Measurements from ENCODE around the gene COL20A1.

Gene COL20A1

GRCh38 chr20:63310265-63310991 is 17.4 kb downstream of the COL20A1 start:
- no peak for DNase-seq

- DNase-seq: no peak
Observed at GRCh38 chr20:63311186-63311832, 18.3 kb downstream of the COL20A1 start.

DNA sequence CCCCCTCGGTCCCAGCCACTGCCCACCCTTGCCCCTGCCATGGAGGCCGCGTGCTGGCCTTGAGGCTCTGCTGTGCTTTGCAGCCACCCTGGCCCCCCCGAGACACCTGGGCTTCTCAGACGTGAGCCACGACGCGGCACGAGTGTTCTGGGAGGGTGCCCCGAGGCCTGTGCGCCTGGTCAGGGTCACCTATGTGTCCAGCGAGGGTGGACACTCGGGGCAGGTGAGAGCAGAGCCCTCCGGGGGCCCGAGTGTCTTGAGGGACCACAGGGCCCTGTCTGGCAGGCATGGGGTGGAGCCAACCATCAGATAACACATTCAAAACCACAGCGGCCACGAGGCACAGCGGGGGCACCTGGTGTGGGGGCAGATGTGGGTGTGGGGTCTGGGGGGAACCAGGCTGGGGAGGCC is 18.9 kb downstream of the COL20A1 start:
- DNase-seq: no peak

- DNase-seq: no peak
Observed at GRCh38 chr20:63312273-63312672, 19.3 kb downstream of the COL20A1 start.

DNA sequence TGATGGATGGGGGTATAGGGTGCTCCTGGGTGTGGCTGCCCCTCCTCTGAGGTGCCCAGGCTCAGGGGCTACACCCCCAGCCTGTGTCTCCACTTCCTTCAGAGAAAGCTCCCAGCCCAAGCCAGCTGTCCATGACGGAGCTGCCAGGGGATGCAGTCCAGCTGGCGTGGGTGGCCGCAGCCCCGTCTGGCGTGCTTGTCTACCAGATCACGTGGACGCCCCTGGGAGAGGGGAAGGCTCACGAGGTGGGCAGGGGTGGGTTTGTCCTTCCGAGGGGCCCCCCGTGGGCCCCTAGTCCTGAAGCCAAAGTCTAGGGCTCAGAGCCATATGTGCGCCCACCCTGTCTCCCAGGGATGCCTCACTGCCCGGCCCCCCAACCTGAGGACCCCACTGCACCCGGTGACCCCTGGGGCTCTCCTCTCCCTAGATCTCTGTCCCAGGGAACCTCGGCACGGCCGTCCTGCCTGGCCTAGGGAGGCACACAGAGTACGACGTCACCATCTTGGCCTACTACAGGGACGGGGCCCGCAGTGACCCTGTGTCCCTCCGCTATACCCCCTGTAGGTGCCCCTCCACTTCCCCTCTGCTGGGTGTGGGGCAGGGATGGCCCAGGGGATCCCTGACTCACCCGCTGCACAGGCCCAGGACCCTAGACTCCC is 19.8 kb downstream of the COL20A1 start:
- no peak for DNase-seq

- DNase-seq: no peak
Observed at GRCh38 chr20:63313349-63314014, 20.5 kb downstream of the COL20A1 start.

GRCh38 chr20:63314015-63314471 is 21.1 kb downstream of the COL20A1 start:
- no peak for DNase-seq

DNA sequence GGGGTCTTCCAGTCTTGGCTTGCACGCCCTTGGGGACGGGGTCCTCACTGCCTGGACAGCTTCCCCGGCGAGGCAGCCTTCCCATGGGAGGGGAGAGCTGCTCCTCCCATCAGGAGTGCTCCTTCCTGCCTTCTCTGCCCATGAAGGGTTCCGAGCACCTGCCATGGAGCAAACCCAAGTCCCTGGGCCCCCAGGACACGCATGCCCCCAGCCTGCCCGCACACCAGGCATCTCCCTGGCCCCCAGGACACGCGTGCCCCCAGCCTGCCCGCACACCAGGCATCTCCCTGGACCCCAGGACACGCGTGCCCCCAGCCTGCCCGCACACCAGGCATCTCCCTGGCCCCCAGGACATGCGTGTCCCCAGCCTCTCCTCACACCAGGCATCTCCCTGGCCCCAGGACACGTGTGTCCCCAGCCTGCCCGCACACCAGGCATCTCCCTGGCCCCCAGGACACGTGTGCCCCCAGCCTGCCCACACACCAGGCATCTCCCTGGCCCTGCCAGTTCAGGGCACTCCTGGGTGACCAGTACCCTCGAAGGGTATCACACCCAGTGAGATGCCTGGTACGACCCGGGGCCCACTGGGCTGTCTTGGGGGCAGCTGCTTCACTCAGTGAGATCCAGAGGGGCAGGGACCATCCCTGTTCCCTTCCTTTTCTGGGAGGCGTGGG is 21.7 kb downstream of the COL20A1 start:
- no peak for DNase-seq

DNA sequence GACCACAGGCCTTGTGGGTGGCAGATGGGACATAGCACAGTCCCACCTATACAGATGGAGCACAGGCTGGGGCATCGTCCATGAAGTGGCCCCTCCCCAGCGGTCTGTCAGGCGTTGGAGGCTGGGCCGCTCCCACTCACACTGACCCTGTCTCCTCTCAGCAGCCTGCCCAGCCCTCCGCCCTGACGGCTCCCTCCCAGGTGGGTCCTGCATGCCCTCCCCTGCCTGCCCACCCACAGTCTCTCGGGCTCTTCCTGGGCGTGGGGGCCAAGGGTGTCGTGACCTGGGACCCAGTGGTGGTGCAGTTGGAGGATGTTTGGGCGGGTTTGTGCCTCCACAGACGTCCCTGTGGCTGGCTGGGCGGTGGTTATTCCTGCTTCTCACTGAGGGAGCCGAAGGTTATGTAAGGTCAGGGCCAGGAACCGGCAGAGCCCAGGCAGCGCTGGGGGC is 22.3 kb downstream of the COL20A1 start:
- DNase-seq: no peak

DNA sequence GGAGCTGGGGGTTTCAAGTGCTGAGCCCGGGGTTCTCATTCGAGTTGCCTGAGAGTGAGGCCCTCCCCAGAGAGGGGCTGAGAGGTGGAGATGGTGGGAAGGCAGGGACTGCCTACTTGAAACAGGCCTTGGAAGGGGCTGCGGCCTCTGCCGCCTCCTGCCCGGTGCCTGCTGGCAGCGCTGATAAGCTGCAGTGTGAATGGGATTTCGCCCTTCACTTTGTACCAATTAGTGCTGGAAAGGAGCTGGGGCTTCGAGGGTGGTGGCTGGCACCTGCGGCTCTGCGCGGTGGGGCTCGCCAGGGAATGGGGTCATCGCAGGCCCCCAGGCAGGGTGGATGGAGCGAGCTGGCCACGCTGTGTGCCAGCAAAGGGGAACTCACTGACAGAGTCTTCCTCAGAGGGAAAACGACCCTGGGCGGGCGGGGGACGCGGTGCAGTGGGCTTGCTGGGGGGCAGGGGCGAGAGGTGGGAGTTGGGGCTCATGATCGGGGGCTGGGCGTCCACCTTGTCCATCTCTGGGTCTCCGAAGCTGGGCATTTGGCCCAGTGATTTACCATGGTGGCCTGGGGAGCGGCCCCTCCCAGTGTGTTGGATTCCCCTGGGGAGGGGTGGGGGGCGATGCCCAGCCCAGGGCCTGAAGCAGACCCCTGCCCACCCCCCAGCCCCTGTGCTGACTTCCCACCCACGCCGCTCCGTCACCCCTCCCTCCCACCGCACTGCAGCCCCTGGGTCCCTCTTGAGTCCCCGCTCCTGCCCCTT is 22.9 kb downstream of the COL20A1 start:
- DNase-seq: no peak

- DNase-seq: no peak
Observed at GRCh38 chr20:63316502-63316921, 23.5 kb downstream of the COL20A1 start.

- DNase-seq: no peak
Observed at GRCh38 chr20:63317061-63317460, 24.1 kb downstream of the COL20A1 start.

- DNase-seq: no peak
Observed at GRCh38 chr20:63317601-63318291, 24.8 kb downstream of the COL20A1 start.

DNA sequence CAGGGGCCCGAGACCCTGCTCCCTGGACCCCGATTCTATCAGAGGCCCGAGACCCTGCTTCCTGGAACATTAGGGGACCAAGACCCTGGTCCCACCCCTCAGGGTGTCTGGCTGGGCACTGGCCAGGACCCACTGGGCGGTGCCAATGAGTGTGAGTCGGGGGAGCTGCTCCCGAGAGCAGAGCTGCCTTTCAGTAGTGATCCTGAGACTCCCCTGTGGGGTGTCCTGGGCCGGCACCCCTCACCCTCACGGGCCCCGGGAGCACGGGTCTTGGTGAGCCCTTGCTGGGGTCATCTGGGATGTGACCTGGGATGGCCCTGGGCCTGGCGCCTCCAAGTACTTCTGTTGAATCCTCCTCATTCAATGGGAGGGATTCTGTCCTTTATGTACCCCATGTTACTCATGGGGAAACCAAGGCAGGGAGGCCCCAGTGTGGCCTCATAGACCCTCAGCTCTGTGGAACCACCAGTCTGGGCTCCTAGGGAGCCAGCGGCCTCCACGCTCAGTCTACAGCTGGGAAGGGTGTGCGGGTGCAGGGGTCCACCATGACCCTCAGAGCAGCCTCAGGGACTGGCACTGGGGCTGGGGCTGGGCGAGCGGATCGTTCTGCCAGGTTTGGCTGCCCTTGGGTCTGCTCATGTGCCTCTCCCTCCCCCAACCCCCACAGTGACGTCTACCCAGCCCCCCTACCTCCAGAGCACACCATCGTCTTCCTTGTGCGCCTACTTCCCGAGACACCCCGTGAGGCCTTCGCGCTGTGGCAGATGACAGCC is 25.6 kb downstream of the COL20A1 start:
- DNase-seq: no peak

DNA sequence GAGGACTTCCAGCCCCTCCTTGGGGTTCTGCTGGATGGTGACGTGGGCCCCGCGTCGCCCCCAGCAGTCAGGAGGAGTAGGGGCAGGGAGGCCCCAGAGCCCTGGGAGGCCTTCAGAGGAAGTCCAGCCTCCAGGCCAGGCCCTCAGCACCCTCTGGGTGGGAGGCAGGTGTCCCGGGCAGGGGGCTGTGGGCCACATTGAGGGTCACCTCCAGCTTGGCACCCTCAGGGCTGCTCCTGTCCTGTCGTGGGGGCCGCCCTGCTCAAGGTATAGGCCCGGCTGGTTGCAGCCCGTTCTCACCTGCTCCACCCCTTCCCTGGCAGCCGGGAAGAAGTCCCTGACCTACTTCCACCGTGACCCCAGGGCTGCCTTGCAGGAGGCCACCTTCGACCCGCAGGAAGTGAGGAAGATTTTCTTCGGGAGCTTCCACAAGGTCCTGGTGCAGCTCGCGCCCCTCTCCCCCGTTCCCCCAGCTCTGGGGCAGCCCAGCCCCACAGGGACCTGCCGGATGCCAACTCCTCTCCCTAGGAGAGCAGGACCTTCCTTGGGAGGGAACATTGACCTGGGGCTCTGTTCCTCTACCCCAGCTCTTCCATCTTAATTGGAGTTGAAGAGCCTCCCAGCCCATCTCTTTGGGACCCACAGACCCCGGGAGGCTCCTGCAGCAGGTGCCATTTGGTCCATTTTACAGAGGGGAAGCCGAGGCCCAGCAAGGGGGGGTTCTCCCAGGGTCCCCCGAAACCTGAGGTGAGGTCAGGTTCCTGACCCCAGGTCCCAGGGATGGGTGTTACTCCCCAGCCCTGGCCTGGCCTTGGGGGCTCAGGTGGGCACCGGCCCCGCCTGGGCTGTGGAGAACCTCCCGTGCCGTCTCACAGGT is 26.4 kb downstream of the COL20A1 start:
- no peak for DNase-seq

DNA sequence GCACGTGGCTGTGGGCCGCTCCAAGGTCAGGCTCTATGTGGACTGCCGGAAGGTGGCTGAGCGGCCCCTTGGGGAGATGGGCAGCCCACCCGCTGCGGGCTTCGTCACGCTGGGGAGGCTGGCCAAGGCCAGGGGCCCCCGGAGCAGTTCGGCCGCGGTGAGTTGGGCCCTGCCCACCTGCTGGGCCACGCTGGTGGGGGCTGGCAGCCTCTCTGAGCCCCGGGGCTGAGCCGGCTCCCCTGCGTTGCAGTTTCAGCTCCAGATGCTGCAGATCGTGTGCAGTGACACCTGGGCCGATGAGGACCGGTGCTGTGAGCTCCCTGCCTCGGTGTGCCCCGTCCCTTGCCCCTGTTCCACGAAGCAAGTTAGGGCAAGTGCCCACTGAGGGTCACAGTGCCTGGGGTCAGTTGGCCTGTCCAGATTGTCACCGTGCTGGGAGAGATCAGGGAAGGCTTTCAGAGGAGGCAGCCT is 27.1 kb downstream of the COL20A1 start:
- no peak for DNase-seq

DNA sequence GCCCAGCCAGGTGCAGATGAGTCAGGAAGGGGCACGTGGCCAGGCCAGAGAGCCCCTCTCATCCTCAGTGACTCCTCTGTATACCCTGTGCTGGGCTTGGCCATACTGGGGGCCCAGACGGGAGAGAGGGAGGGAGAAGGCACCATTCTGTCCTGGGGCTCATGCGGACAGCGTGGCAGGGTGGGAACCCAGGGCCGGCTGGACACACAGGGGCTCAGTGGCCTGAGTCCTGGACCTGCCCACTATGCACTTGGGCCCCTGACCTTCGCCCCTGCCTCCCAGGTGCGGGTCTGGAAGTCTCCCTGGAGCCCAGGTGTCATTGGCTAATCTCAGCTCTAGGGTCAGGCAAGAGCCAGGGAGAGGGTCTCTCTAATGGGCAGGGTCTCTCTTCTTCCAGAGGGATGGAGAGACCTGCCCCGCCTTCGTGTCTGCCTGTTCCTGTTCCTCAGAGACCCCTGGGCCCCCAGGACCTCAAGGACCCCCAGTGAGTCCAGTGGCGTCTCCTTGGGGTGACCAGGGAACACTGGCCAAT is 27.7 kb downstream of the COL20A1 start:
- no peak for DNase-seq

DNA sequence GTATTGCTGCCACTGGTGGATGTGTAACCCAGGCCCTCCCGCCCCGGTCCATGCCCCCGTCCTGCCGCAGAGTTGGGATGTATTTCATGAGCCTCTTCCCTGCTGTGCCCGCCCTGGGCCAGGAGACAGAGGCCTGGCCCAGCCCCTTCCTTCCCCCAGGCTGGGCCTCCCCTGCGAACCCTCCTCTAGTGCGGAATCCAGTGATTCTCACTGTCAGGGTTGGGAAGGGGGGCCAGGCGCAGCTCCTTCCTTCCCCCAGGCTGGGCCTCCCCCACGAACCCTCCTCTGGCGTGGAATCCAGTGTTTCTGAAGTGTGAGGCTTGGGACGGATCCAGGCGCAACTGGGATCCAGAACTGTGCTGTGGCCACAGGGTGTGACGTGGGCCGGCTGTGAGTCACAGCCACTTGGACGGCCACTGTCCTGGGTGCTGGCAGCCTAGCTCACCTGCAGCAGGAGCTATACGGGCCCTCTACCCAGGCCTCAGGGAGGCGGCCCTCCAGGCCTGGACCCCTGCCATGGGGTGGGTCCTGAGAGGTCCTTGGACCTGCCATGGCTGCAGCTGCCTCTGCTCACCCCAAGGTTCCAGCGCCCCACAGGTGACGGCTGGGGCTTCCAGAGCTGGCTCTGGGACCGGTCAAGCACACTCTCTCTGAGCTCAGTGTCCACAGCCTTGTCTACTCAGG is 28.3 kb downstream of the COL20A1 start:
- peak; percentile 36 for DNase-seq
